HK-2 (cell line): Measurements from ENCODE around the gene KLK15.
A peak's percentile ranks its signal among the peaks of the same experiment; 100 is the strongest.
"Not testable (repeated sequence)": the region's sequence is repeated elsewhere in the genome, so short reads cannot be mapped to it uniquely, and the experiment has no call there.

ENCODE experiments used
- DNase-seq: peaks from one replicate; pipeline ENCODE4 v3.0.0-alpha.2; 2018; ENCODE audit not compliant: unreplicated experiment

KLK15 gene

DNA sequence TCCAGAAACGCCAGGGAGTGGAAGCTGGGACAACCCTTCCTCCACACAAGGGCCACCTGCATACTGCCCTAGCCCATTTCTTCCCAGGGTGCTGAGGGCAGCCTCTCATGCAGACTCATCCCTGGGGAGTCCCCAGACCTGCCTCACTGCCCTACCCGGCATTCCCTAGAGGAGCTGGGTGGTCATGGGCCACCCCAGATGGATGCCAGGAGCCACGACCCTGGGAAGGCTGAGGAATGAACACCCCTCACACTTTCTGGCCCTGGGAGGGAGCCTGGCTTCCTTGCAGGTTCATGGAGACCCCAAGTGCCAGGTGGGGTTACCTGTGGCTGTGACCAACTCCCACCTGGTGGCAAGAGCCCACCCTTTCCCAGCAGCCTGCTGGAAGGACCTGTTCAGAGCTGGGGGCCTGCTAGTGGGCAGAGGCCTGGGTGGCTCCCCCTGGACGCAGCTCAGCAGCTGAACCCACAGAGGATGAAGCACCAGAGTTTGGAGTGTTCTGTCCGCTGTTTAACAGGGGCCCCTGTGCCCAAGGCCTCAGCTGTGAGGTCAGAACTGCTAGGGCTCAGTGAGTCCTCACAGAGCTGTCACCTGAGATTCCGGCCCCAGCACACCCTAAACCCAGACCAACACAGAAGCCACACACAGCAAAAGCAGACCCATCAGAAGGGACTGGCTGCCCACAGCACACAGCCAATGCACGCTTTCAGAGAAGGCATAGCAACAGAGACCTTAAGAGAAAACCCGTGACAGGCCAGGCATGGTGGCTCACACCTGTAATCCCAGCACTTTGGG, 36.5 kb downstream of the KLK15 start:
- DNase-seq: no peak

DNA sequence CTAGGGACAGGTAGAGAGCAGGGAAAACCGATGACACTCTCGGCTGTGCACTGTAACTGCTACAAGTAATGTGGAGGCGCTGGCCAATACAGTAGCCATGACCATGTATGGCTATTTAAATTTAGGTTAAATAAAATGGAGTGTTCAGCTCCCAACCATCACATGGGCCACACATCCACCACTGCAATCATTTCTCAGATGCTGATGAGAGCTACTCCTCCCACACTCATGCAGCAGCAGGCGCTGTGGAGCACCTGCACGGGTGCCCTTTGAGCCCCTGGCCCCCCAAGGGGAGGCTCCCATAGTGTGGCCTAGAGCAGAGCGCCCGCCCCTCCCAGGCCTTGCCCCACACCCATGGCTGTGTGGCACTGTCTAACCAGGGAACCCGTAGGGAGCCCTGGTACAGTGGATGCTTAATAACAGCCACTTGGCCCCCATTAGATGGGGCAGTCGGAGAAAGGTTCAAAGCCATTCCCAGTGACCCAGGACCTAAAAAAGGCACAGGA, 37.2 kb downstream of the KLK15 start:
- no peak for DNase-seq

DNA sequence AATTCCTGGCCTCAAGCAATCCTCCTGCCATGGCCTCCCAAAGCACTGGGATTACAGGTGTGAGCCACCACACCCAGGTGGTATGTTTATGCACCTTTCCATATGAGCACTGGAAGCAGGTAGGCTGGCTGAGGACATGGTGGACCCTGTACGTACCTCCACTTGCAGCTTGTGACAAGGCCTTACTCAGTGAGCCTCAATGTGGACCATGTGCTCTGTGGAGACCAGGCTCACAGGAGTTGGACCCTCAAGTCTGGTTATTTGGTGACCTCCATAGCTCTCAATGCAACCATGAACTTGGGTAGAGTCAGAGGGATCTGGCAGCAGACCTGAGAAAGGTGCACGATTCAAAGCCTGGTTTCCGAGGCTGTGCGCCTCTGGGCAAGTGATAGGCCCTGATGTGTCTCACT, 37.7 kb downstream of the KLK15 start:
- no peak for DNase-seq

DNA sequence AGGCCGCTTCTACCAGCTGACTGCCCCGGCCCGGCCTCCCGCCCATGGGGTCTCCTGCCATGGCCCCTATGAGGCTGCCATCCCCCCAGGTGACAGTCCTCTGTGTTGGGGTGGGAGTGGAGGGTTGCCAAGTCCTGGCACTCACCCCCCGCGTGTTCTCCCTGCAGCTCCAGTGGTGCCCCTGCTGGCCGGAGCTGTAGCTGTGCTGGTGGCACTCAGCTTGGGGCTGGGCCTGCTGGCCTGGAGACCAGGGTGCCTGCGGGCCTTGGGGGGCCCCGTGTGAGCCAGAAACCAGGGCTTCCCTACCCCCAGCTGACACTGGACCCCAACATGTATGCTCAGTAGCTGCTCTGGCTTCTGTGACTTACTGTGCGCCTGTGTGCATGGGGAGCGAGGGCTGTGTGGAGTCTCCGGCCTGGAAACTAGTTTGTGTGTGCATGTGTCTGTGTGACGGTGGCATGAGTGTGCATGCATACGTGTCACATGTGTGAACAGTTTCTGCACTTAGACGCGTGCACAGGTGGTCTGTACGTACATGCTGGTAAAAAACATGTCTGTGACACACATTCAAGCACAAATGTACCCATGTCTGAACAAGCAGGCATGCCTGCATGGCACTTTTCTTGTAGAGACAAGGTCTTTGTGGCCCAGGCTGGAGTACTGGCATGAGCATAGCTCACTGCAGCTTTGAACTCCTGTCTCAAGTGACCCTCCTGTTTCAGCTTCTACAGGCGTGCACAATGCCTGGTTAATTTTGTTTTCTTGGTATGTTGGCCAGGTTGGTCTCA, 38.3 kb downstream of the KLK15 start:
- no peak for DNase-seq

DNA sequence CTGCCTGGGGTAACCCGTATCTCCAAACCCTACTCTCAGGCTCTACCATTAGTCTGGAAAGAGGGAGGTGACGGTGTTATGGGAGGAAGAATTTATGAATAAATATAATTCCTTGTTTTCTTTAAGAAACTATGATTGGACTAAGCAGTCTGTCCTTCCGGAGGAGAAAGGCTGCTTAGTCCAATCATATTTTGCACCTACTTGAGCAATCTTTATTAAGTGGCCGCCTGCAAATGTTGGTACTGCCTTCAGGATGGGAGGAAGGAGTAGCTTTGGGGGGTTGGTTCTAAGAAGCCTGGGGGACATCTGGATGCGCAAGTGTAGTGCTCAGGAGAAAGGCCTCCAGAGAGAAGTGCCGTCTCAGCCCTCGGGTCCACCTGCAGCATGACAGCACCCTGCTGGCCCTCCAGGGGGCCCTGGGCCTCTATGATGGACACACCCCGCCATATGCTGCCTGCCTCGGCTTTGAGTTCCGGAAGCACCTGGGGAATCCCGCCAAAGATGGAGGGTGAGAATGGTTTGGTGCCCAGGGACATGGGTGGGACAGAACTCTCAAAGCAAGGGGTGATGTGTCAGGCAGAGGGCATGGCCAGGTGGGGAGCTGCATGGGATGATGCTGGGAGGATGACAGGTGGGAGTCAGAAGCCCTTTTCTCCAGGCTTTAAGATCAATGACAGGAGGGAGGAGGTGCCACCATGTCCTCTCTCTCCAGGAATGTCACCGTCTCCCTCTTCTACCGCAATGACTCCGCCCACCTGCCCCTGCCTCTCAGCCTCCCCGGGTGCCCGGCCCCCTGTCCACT, 39.1 kb downstream of the KLK15 start:
- DNase-seq: peak; percentile 59

DNA sequence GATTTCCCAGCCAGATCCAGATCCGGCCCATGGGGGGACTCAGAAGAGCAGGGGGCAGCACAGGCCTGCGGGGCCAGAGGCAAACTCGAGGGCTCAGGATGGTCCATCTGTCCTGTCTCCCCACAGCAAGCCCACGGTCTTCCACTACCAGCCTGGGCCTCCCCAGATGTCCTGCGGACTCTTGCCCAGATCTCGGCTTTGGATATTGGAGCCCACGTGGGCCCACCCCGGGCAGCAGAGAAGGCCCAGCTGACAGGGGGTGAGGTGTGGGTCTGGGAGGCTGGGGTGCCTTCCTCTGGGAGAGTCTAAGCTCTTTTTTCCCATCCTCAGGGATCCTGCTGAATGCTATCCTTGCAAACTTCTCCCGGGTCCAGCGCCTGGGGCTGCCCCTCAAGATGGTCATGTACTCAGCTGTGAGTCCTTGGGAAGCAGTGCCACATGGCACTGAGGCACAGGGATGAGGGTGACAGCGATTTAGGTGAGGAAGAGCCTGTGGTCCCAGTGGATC, 39.8 kb downstream of the KLK15 start:
- no peak for DNase-seq

DNA sequence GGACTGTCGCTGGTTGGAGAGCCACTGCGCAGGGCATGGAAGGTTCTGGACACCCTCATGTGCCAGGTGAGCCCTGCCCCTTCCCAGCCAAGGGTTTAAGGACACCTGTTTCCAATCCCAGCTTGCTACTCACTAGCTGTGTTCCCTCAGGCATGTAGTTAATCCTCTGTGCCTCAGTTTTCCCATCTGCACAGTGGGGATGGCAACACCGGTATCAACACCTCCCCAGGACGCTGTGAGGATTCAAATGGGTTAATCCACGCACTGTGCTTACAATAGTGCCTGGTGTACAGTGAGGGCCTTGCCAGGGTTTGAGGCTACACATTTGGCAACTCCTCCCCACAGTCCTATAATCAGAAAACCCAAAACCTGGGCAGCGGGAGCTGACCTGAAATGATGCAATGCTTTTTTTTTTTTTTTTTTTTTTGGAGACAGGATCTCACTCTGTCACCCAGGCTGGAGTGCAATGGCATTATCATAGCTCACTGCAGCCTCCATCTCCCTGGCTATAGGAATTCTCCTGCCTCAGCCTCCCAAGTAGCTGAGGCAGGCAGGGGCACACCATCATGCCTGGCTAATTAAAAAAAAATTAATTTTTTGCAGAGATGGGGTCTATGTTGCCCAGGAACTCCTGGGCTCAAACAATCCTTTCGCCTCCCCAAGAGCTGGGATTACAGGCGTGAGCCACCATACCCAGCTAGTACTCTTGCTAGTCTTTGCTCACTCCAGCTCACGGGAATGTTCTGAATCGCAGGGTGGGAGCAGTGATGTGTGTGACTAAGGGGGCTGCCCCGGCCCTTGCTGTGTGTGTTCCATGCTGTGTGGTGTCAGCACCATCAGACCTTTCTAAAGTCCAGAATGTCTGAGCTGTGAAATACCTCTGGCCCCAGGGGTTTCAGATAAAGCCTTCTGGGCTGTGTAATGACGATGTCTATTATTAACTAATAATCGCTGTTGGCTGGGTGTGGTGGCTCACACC, 40.8 kb downstream of the KLK15 start:
- DNase-seq: no peak

DNA sequence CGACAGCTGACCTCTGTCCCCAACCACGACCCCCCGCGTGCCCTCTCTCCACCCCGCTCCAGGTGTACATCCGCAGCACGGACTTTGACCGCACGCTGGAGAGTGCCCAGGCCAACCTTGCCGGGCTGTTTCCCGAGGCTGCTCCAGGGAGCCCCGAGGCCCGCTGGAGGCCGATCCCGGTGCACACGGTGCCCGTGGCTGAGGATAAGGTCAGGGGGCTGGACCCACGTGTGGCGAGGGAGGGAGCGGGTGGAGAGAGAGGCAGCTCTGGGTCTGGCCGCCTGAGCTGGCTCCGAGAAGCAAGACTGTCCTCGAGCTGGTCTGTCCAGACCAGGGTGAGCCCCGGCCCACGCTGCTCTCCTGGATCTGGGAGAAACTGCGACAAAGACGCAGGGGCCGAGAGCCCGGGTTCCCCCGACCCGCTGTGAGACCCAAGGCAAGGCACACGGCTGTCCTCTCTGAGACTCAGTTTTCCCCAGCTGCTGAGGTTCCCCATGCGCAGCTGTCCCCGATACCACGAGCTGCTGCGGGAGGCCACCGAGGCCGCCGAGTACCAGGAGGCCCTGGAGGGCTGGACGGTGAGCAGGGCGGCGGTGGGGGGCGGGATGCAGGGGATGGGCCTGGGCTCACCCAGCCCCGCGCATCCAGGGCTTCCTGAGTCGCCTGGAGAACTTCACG, 41.6 kb downstream of the KLK15 start:
- no peak for DNase-seq

DNA sequence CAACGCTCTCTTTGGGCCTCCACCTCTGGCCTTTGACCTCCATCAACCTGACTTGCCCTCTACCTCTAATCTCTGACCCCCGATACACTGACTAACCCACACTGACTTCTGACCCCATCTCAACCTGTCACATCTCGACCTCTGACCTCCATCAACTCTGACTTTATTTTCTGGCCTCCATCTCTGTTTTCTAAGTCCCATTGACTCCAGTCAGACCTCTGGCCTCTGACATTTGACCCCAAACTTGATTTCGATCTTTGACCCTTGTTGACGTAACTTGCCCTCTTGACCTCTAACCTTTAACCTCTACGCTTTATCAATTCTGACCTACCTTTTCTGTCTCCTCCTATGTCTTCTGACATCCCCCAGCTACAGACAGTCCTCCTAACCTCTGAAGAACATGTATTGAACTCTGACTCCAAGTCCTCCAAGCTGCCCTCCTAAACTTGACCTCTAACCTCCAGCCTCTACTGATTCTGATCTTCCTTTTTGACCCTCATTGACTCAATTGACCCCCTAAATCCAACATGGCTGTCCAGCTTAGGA, 42.4 kb downstream of the KLK15 start:
- DNase-seq: no peak

DNA sequence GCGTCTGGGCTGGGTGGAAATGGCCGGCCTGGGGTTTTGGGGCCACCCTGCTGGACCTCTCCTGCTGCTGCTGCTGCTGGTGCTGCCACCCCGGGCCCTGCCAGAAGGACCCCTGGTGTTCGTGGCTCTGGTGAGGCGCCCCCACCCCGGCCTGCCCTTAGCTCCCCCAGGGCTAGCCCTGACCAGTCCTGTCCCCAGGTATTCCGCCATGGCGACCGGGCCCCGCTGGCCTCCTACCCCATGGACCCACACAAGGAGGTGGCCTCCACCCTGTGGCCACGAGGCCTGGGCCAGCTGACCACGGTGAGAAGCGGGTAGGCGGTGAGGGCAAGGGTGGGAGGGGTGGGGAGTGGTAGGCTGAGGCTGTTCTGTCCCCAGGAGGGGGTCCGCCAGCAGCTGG, 43.0 kb downstream of the KLK15 start, which contains the start of gene ACP4:
Gene ACP4 (plus strand): TSS at position 20 of the 400 bp plus-strand sequence. CDS start 0 bp downstream, at position 20.
- no peak for DNase-seq

DNA sequence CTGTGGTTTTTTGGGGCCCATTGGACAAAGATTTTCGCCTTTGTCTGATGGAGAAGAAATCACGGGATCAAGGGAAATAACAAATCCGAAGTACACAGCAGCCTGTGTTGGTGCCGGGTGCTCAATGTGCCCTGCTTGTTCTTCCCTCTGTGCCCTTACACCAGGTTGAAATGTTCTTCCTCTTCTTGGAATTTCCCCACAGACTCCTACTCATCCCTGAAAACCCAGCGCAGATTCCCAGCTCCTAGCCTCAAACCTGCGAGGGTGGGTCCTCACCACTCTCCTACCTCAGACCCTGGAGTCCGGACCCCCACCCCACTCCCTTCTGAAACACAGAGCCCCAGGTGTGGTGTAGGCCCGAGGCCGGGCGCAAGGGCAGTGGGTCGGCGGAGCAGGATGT, 48.0 kb downstream of the KLK15 start:
- no peak for DNase-seq

DNA sequence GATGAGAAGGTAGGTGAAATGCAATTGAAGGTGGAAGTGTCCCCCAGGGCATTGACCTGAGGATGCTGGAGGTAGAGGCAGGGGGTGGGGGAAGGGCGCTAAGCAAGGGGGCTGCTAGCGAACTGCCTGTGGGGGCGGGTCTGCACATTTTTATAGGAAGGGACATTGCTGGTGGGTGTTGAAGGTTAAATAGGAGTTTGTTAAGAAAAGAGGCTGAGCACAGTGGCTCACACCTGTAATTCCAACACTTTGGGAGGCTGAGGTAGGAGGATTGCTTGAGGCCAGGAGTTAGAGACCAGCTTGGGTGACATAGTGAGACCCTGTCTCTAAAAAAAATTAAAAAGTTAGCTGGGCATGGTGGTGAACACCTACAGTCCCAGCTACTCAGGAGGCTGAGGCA, 48.7 kb downstream of the KLK15 start:
- DNase-seq: no peak

DNA sequence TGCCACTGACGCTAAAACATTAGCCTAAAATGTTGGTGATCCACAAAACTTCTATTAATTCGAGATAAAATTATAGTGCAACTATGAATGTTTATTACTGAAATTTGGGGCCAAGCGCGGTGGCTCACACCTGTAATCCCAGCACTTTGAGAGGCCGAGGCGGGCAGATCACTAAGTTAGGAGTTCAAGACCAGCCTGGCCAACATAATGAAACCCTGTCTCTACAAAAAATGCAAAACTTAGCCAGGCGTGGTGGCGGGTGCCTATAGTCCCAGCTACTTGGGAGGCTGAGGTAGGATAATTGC, 49.6 kb downstream of the KLK15 start:
- DNase-seq: not testable (repeated sequence)

DNA sequence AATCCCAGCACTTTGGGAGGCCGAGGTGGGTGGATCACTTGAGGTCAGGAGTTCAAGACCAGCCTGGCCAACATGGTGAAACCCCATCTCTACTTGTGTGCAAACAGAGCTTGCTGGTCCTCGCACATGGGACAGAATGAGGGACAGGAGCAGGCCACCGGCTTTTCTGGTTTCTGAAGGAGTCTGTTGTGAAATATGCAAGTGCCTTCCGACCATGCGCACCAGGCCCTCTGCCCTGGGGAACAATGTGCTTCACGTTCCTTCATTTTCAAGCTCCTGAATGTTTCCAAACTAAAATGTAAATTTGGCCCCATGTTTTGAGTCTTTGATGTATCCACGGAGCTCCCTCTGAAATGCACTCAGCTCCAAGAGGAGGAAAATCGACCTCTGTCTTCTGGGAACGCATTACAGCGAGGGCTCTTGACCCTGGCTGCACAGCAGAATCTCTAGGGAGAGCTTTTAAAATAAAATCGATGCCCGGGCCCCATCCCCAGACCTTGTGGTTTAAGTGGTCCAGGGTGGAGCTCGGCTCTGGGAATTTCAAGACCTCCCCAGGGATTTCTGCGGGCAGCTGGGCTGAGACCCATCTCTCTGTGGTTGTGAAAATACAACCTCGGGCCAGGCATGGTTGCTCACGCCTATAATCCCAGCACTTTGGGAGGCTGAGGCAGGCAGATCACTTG, 52.5 kb downstream of the KLK15 start:
- DNase-seq: no peak

DNA sequence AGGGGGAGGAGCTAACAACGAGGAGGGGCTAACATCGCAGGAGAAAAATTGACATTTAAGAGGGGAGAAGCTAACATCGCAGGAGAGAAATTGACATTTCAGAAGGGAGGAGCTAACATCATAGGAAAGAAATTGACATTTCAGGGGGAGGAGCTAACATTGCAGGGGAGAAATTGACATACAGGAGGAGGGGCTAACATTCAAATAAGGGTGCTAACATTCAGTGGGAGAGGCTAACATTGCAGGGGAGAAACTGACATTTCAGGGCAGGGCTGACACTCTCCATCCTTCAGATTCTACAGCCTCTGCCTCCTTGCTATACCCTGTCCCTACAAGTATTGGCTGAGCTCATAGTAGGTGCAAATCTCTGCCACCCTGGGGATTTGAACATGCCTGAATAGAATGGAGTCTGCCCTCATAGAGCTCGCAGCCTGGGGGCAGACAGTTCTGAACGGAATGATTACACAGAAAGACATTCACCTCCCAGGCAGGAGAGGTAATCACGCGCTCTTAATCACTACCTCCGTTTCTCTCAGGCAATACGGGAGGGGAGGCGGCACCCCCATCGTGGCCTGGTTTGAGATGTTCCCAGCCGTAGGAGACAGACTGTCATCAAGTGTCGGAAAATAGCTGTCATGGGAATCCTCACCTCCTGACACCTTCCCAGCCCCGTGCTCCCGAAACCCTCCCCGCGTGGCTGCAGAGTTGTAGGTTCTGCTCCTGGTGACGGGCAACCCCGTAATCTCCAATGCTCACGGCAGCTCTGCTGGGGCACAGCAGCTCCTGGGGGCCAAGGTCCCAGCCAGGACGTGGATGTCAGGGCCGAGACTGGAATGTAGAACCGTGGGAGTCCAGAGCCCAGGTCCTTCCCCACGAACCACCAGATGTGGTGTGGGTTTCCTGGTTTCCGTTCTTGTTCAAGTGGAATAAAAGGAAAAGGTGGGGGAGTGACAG, 53.6 kb downstream of the KLK15 start:
- no peak for DNase-seq

DNA sequence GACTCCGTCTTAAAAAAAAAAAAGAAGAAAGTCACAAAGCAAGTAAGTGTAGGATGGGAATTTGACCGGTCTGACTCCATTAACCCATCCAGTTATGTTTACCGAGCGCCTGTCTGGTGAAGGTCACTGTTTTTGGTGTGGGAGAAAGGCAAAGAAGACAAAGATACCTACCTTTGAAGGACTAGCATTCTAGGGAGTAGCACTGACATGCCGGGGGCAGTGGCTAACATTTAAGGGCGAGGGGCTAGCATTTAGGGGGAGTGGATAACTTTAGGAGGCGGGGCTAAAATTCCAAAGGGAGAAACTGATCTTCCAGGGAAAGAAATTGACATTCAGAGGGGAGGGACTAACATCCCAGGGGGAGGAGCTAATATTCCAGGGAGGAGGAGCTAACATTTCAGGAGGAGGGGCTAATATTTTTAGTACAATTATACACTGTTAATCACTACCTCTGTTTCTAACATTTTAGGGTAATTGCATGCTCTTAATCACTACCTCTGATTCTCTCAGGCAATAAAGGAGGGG, 54.4 kb downstream of the KLK15 start:
- DNase-seq: no peak

DNA sequence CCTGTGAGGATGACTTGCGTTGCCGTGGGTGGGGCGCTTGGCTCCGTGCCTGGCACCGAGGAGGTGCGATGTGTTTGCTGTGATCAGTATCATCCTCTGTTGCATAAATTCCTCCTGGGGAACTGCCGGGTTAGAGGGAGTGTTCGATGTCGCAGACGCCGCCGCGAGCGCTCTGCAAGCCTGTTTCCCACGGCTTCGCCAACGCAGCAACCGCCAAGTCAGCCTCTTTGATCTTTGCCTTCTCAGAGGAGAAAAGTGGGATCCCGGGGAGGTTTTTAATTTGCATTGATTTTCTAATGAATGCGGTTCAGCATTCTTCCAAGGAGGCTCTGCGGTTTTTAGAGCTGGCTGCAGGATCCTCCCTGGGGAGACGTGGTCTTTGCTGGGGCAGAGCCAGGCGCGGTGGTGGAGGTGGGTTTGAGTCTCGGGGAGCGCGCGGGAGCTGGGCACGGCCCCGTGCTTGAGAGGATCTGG, 55.5 kb downstream of the KLK15 start:
- no peak for DNase-seq

DNA sequence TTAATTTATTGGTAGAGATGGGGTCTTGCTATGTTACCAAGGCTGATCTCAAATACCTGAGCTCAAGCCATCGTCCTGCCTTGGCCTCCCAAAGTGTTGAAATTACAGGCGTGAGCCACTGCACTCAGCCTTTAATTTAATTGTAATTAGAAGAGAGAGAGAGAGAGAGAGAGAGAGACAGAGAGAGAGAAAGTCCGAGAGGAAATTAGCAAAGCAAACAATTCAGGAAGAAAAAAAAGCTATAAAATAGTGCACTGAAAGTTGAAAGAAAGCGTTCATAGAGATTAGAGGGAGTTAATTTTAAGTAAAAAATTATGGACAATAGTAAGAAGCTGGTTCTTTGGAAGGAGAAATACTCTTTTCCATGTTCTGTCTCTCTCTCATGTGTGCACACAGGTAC, 56.1 kb downstream of the KLK15 start:
- no peak for DNase-seq
